ENCODE measurements around the gene ANXA2R. TPM values are rescaled to one million over a fixed set of nuclear protein-coding genes. Genes with fewer than 3 reads are reported as not detected.
A peak's percentile ranks its signal among the peaks of the same experiment; 100 is the strongest.

Gene ANXA2R
- total and polyA plus RNA-seq, 2 of the 13 experiments (the other 11 are each of a cell fraction or from before 2014, with no cell fraction given): 0.95 to 1.3 TPM

GRCh38 chr5:42992088-42992879 lies 47.8 kb downstream of the ANXA2R start (continued):
- TF ChIP-seq ARID5B (CRISPR knock-in tag; IDR thresholded peaks at IDR 0.05): peak; percentile 24; the same call in 1 of the 2 replicates
- peak; percentile 43; the same call in 1 of the 2 replicates for TF ChIP-seq YEATS4 (CRISPR knock-in tag; IDR thresholded peaks at IDR 0.05; ENCODE audit: borderline replicate concordance)
- TF ChIP-seq ZBTB38 (CRISPR knock-in tag; IDR thresholded peaks at IDR 0.05): 0 out of 2 replicates have a peak, but pooled peaks have one; percentile 5
- TF ChIP-seq ZFY (CRISPR knock-in tag; IDR thresholded peaks at IDR 0.05): peak; percentile 54; the same call in 1 of the 2 replicates
- no peak for TF ChIP-seq LCORL (IDR thresholded peaks at IDR 0.05)
- TF ChIP-seq LCORL (CRISPR knock-in tag; IDR thresholded peaks at IDR 0.05): peak; percentile 48; the same call in 1 of the 2 replicates
- TF ChIP-seq MXD3 (CRISPR knock-in tag; IDR thresholded peaks at IDR 0.05): peak; percentile 33; the same call in 1 of the 2 replicates
- TF ChIP-seq AGO2 (optimal IDR thresholded peaks at IDR 0.05; ENCODE audit: low read depth, low read length): peak; percentile 45
- TF ChIP-seq ZNF746 (CRISPR knock-in tag; IDR thresholded peaks at IDR 0.05): no peak
- TF ChIP-seq ZBTB37 (CRISPR knock-in tag; IDR thresholded peaks at IDR 0.05): peak; percentile 92
- 0 out of 2 replicates have a peak, but pooled peaks have one; percentile 57 for TF ChIP-seq SIN3A (IDR thresholded peaks at IDR 0.05; ENCODE audit: borderline replicate concordance, low read depth, low read length)
- peak; percentile 58 for TF ChIP-seq HOXA3 (CRISPR knock-in tag; IDR thresholded peaks at IDR 0.05)
- peak; percentile 57 for TF ChIP-seq ZNF18 (CRISPR knock-in tag; IDR thresholded peaks at IDR 0.05; ENCODE audit: insufficient replicate concordance)
- peak; percentile 74 for TF ChIP-seq GABPB1 (CRISPR knock-in tag; IDR thresholded peaks at IDR 0.05)
- TF ChIP-seq GATAD2A (CRISPR knock-in tag; IDR thresholded peaks at IDR 0.05): peak; percentile 67
- TF ChIP-seq SMAD9 (CRISPR knock-in tag; IDR thresholded peaks at IDR 0.05): no peak
- TF ChIP-seq REPIN1 (CRISPR knock-in tag; IDR thresholded peaks at IDR 0.05; ENCODE audit: borderline replicate concordance, low read depth): 0 out of 2 replicates have a peak, but pooled peaks have one; percentile 47
- peak in 1 of 2 experiments; percentile 56; a peak in 2 of 4 replicates for TF ChIP-seq ATF4 (CRISPR knock-in tag; IDR thresholded peaks at IDR 0.05)
- peak; percentile 43; the same call in 1 of the 2 replicates for TF ChIP-seq ZMYM3 (CRISPR knock-in tag; IDR thresholded peaks at IDR 0.05)
- no peak for TF ChIP-seq U2AF2 (IDR thresholded peaks at IDR 0.05; ENCODE audit: low read depth, low read length)
- TF ChIP-seq WIZ (CRISPR knock-in tag; IDR thresholded peaks at IDR 0.05): no peak
